Neural cell (in vitro differentiated cells): Measurements from ENCODE around the gene JPH2.

ENCODE experiments used
- CTCF ChIP-seq: fragments of 450-650 bp; IDR thresholded peaks from 2 replicates; pipeline ENCODE4 v1.5.1; 2014; ENCODE audit warnings: antibody characterized with exemption, mild to moderate bottlenecking, moderate library complexity; ENCODE audit not compliant: poor library complexity, severe bottlenecking
- EP300 ChIP-seq: fragments of 450-650 bp; conservative IDR thresholded peaks from 2 replicates; pipeline ENCODE4 v1.6.1; 2014; ENCODE audit warnings: antibody characterized with exemption, mild to moderate bottlenecking, moderate library complexity; ENCODE audit not compliant: poor library complexity, severe bottlenecking
- MXI1 ChIP-seq: fragments of 450-650 bp; conservative IDR thresholded peaks from 2 replicates; pipeline ENCODE4 v1.6.1; 2014; ENCODE audit warnings: antibody characterized with exemption, mild to moderate bottlenecking; ENCODE audit not compliant: poor library complexity, severe bottlenecking
- POLR2AphosphoS5 ChIP-seq: IDR thresholded peaks from 2 replicates; pipeline ENCODE4 v1.6.1; 2012
- RAD21 ChIP-seq: fragments of 450-650 bp; conservative IDR thresholded peaks from 2 replicates; pipeline ENCODE4 v1.6.1; 2014; ENCODE audit warnings: antibody characterized with exemption, mild to moderate bottlenecking, moderate library complexity
- REST ChIP-seq: IDR thresholded peaks from 2 replicates; pipeline ENCODE4 v1.6.1; 2012; ENCODE audit warnings: borderline replicate concordance
- SMC3 ChIP-seq: fragments of 450-650 bp; conservative IDR thresholded peaks from 2 replicates; pipeline ENCODE4 v1.6.1; 2014; ENCODE audit warnings: antibody characterized with exemption, mild to moderate bottlenecking, moderate library complexity; ENCODE audit not compliant: poor library complexity
- TAF1 ChIP-seq: IDR thresholded peaks from 2 replicates; pipeline ENCODE4 v1.6.1; 2012; ENCODE audit warnings: low read depth

DNA sequence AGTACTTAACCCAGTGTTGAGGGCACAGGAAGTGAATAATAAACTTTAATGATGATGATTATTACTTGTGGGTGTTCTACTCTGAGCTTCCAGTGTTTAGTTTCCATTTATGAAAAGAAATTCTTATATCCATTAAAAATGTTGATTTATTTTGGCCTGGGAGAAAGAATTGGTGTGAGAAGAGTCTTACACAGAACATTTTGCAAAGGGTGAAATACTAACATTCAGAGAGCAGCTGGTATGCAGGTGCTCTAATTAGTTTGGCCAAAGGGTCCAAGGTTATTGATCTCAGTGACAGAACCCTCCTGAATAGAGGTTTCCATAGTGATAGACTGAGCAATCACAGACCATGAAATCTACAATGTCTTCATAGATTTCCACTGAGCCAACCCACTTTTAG is 19.1 kb upstream of the JPH2 start:
- no peak for TF ChIP-seq EP300
- TF ChIP-seq CTCF, result no peak
- TF ChIP-seq TAF1, result no peak
- TF ChIP-seq POLR2AphosphoS5, result no peak
- no peak for TF ChIP-seq RAD21
- no peak for TF ChIP-seq SMC3
- no peak for TF ChIP-seq REST
- no peak for TF ChIP-seq MXI1
